GM12891 (cell line): ENCODE data around the gene RNF6.
"Not testable (repeated sequence)": the region's sequence is repeated elsewhere in the genome, so short reads cannot be mapped to it uniquely, and the experiment has no call there.

ENCODE experiments used
- DNase-seq: peaks from one replicate; pipeline ENCODE4 v3.0.0; 2011; ENCODE audit warnings: low spot score; ENCODE audit not compliant: insufficient read length
- FAIRE-seq: peaks from 2 replicates; lab custom pipeline; 2011; peaks lifted over from hg19 to GRCh38; lab: Jason Lieb, UNC
- PAX5 ChIP-seq: IDR thresholded peaks from 2 replicates; pipeline ENCODE4 v1.6.1; 2011; ENCODE audit warnings: low read length, moderate library complexity, mild to moderate bottlenecking; ENCODE audit not compliant: insufficient read depth, severe bottlenecking
- POLR2A ChIP-seq: IDR thresholded peaks from 2 replicates; pipeline ENCODE4 v1.6.1; 2011; ENCODE audit warnings: low read depth, low read length, control low read depth
- POLR2AphosphoS5 ChIP-seq: IDR thresholded peaks from 2 replicates; pipeline ENCODE4 v1.6.1; 2011; ENCODE audit warnings: low read depth, low read length, control low read depth
- POU2F2 ChIP-seq: IDR thresholded peaks from 2 replicates; pipeline ENCODE4 v1.6.1; 2011; ENCODE audit warnings: low read depth, mild to moderate bottlenecking, control low read depth, low read length, moderate library complexity
- SPI1 ChIP-seq: IDR thresholded peaks from 2 replicates; pipeline ENCODE4 v1.6.1; 2011; ENCODE audit warnings: low read depth, low read length, control low read depth
- TAF1 ChIP-seq: IDR thresholded peaks from 2 replicates; pipeline ENCODE4 v1.6.1; 2011; ENCODE audit warnings: low read depth, low read length, control low read depth

The RNF6 gene

GRCh38 chr13:26253787-26254582, 31.9 kb upstream of the RNF6 start, which contains the start of gene CDK8:
Gene CDK8, plus strand, starts transcription at chr13:26254129. Its CDS starts 513 bp downstream, at chr13:26254642.
- FAIRE-seq (peak; percentile 91), DNase-seq (peak; percentile 68)
- TF ChIP-seq POLR2A = no peak
- peak; percentile 27 for TF ChIP-seq TAF1
- TF ChIP-seq POLR2AphosphoS5 = peak; percentile 69; the same call in 1 of the 2 replicates
- TF ChIP-seq SPI1 = no peak
- TF ChIP-seq PAX5 = no peak
- no peak for TF ChIP-seq POU2F2

- no peak for TF ChIP-seq POLR2A
- no peak for TF ChIP-seq TAF1
- no peak for TF ChIP-seq PAX5
- no peak for TF ChIP-seq POU2F2
- TF ChIP-seq SPI1 = no peak
- TF ChIP-seq POLR2AphosphoS5 = no peak
- FAIRE-seq (no peak), DNase-seq (no peak)
These were observed 31.2 kb upstream of the RNF6 start for GRCh38 chr13:26253262-26253786.

- DNase-seq, FAIRE-seq: not testable (repeated sequence)
These were observed 29.9 kb upstream of the RNF6 start for GRCh38 chr13:26252006-26252405.

GRCh38 chr13:26249551-26249950, 27.4 kb upstream of the RNF6 start:
- no peak for DNase-seq
- no peak for TF ChIP-seq PAX5
- TF ChIP-seq SPI1 = no peak
- no peak for TF ChIP-seq POLR2AphosphoS5
- TF ChIP-seq POU2F2 = no peak
- no peak for TF ChIP-seq POLR2A
- TF ChIP-seq TAF1 = no peak
- no peak for FAIRE-seq

GRCh38 chr13:26247608-26248007, 25.5 kb upstream of the RNF6 start:
- DNase-seq (no peak), FAIRE-seq (no peak)
- TF ChIP-seq POLR2A = no peak
- no peak for TF ChIP-seq TAF1
- TF ChIP-seq SPI1 = no peak
- TF ChIP-seq POU2F2 = no peak
- TF ChIP-seq POLR2AphosphoS5 = no peak
- no peak for TF ChIP-seq PAX5

GRCh38 chr13:26247011-26247410, 24.9 kb upstream of the RNF6 start:
- DNase-seq (no peak), FAIRE-seq (no peak)
- TF ChIP-seq SPI1 = no peak
- TF ChIP-seq PAX5 = no peak
- no peak for TF ChIP-seq POLR2A
- TF ChIP-seq POU2F2 = no peak
- TF ChIP-seq TAF1 = no peak
- TF ChIP-seq POLR2AphosphoS5 = no peak

GRCh38 chr13:26246154-26246553, 24.0 kb upstream of the RNF6 start:
- no peak for FAIRE-seq
- no peak for DNase-seq
- TF ChIP-seq POLR2AphosphoS5 = no peak
- no peak for TF ChIP-seq SPI1
- TF ChIP-seq PAX5 = no peak
- no peak for TF ChIP-seq POLR2A
- no peak for TF ChIP-seq POU2F2
- TF ChIP-seq TAF1 = no peak

- DNase-seq = no peak
- FAIRE-seq = no peak
- TF ChIP-seq POLR2AphosphoS5 = no peak
- no peak for TF ChIP-seq POLR2A
- no peak for TF ChIP-seq SPI1
- TF ChIP-seq POU2F2 = no peak
- no peak for TF ChIP-seq PAX5
- TF ChIP-seq TAF1 = no peak
These were observed 14.2 kb upstream of the RNF6 start for GRCh38 chr13:26236296-26236695.

- DNase-seq (no peak), FAIRE-seq (no peak)
- TF ChIP-seq POU2F2 (no peak), POLR2A (no peak), SPI1 (no peak), POLR2AphosphoS5 (no peak), PAX5 (no peak), TAF1 (no peak)
These were observed 8.6 kb upstream of the RNF6 start for GRCh38 chr13:26230703-26231102.

GRCh38 chr13:26229080-26229615, 7.0 kb upstream of the RNF6 start:
- DNase-seq (no peak), FAIRE-seq (no peak)
- no peak for TF ChIP-seq SPI1

- TF ChIP-seq PAX5 = no peak
- TF ChIP-seq POLR2A = no peak
- no peak for TF ChIP-seq SPI1
- no peak for TF ChIP-seq TAF1
- no peak for TF ChIP-seq POLR2AphosphoS5
- TF ChIP-seq POU2F2 = no peak
- no peak for FAIRE-seq
- DNase-seq = no peak
These were observed 6.0 kb upstream of the RNF6 start for GRCh38 chr13:26228096-26228495.
